HEK293 (cell line): ENCODE data around the gene ADPRHL1.

Experiments used
- BCL11A ChIP-seq: fragments of 450-650 bp; formaldehyde crosslinking; IDR thresholded peaks from 2 replicates; pipeline ENCODE4 v1.5.1; 2016; ENCODE audit warnings: low read depth, missing biosample characterization, missing genetic modification characterization
- CTCF ChIP-seq: fragments of 450-650 bp; formaldehyde crosslinking; IDR thresholded peaks from 2 replicates; pipeline ENCODE4 v1.5.1; 2016; ENCODE audit warnings: missing biosample characterization, missing genetic modification characterization
- HIC1 ChIP-seq: fragments of 450-650 bp; formaldehyde crosslinking; IDR thresholded peaks from 2 replicates; pipeline ENCODE4 v1.5.1; 2016; ENCODE audit warnings: missing biosample characterization, missing genetic modification characterization
- HOXD13 ChIP-seq: sonication (generic); formaldehyde crosslinking; IDR thresholded peaks from 2 replicates; pipeline ENCODE4 v1.8.0; 2022; ENCODE audit warnings: missing genetic modification reagents, borderline replicate concordance
- PRDM6 ChIP-seq: fragments of 450-650 bp; formaldehyde crosslinking; IDR thresholded peaks from 2 replicates; pipeline ENCODE4 v1.5.1; 2017; ENCODE audit warnings: missing biosample characterization, missing genetic modification characterization
- SCRT2 ChIP-seq: fragments of 450-650 bp; formaldehyde crosslinking; IDR thresholded peaks from 2 replicates; pipeline ENCODE4 v1.5.1; 2016; ENCODE audit warnings: missing biosample characterization, missing genetic modification characterization
- SP2 ChIP-seq: fragments of 450-650 bp; formaldehyde crosslinking; IDR thresholded peaks from 2 replicates; pipeline ENCODE4 v1.5.1; 2016; ENCODE audit warnings: missing biosample characterization, missing genetic modification characterization
- ZBTB10 ChIP-seq: fragments of 450-650 bp; formaldehyde crosslinking; IDR thresholded peaks from 2 replicates; pipeline ENCODE4 v1.5.1; 2016; ENCODE audit warnings: missing biosample characterization, missing genetic modification characterization
- ZBTB11 ChIP-seq: fragments of 450-650 bp; formaldehyde crosslinking; conservative IDR thresholded peaks from 2 replicates; pipeline ENCODE4 v1.5.1; 2016; ENCODE audit warnings: low read depth, missing biosample characterization, missing genetic modification characterization
- ZBTB49 ChIP-seq: fragments of 450-650 bp; formaldehyde crosslinking; IDR thresholded peaks from 2 replicates; pipeline ENCODE4 v1.5.1; 2016; ENCODE audit warnings: missing biosample characterization, missing genetic modification characterization, low read depth
- ZBTB8A ChIP-seq: fragments of 450-650 bp; formaldehyde crosslinking; IDR thresholded peaks from 2 replicates; pipeline ENCODE4 v1.5.1; 2016; ENCODE audit warnings: missing biosample characterization, missing genetic modification characterization
- ZFP3 ChIP-seq: fragments of 450-650 bp; formaldehyde crosslinking; IDR thresholded peaks from 2 replicates; pipeline ENCODE4 v1.5.1; 2016; ENCODE audit warnings: low read depth, missing biosample characterization, missing genetic modification characterization
- ZNF114 ChIP-seq: fragments of 450-650 bp; formaldehyde crosslinking; IDR thresholded peaks from 2 replicates; pipeline ENCODE4 v1.5.0; 2017; ENCODE audit warnings: missing biosample characterization, missing genetic modification characterization
- ZNF19 ChIP-seq: fragments of 450-650 bp; formaldehyde crosslinking; IDR thresholded peaks from 2 replicates; pipeline ENCODE4; 2016; ENCODE audit warnings: missing biosample characterization, missing genetic modification characterization, low read depth
- ZNF223 ChIP-seq: fragments of 450-650 bp; formaldehyde crosslinking; IDR thresholded peaks from 2 replicates; pipeline ENCODE4 v1.5.1; 2016; ENCODE audit warnings: missing biosample characterization, missing genetic modification characterization
- ZNF335 ChIP-seq: fragments of 450-650 bp; formaldehyde crosslinking; conservative IDR thresholded peaks from 2 replicates; pipeline ENCODE4 v1.5.1; 2016; ENCODE audit warnings: missing biosample characterization, missing genetic modification characterization
- ZNF391 ChIP-seq: fragments of 450-650 bp; formaldehyde crosslinking; IDR thresholded peaks from 2 replicates; pipeline ENCODE4 v1.5.1; 2016; ENCODE audit warnings: low read depth, missing biosample characterization, missing genetic modification characterization, borderline replicate concordance
- ZNF529 ChIP-seq: fragments of 450-650 bp; formaldehyde crosslinking; IDR thresholded peaks from 2 replicates; pipeline ENCODE4 v1.5.1; 2017; ENCODE audit warnings: missing genetic modification characterization, missing biosample characterization; ENCODE audit not compliant: insufficient replicate concordance
- ZNF571 ChIP-seq: fragments of 450-650 bp; formaldehyde crosslinking; IDR thresholded peaks from 2 replicates; pipeline ENCODE4 v1.5.0; 2017; ENCODE audit warnings: missing biosample characterization, missing genetic modification characterization
- ZNF610 ChIP-seq: fragments of 450-650 bp; formaldehyde crosslinking; IDR thresholded peaks from 2 replicates; pipeline ENCODE4 v1.5.1; 2016; ENCODE audit warnings: missing biosample characterization, missing genetic modification characterization, borderline replicate concordance
- ZNF670 ChIP-seq: fragments of 450-650 bp; formaldehyde crosslinking; IDR thresholded peaks from 2 replicates; pipeline ENCODE4 v1.5.1; 2016; ENCODE audit warnings: missing biosample characterization, missing genetic modification characterization, low read depth
- ZNF76 ChIP-seq: fragments of 450-650 bp; formaldehyde crosslinking; IDR thresholded peaks from 2 replicates; pipeline ENCODE4; 2016; ENCODE audit warnings: low read depth, missing biosample characterization, missing genetic modification characterization, borderline replicate concordance
- ZNF776 ChIP-seq: fragments of 450-650 bp; formaldehyde crosslinking; IDR thresholded peaks from 2 replicates; pipeline ENCODE4 v1.5.0; 2017; ENCODE audit warnings: missing biosample characterization, missing genetic modification characterization, borderline replicate concordance
- ZNF843 ChIP-seq: fragments of 450-650 bp; formaldehyde crosslinking; IDR thresholded peaks from 2 replicates; pipeline ENCODE4 v1.5.1; 2016; ENCODE audit warnings: missing biosample characterization, missing genetic modification characterization
- ZSCAN23 ChIP-seq: fragments of 450-650 bp; formaldehyde crosslinking; IDR thresholded peaks from 2 replicates; pipeline ENCODE4 v1.5.1; 2016; ENCODE audit warnings: missing biosample characterization, missing genetic modification characterization

ADPRHL1 gene

GRCh38 chr13:113383089-113383488 is 70.2 kb downstream of the ADPRHL1 start (continued):
- TF ChIP-seq ZBTB11 (tag by site-specific recombination) (no peak), ZNF114 (no peak), ZNF610 (tag by site-specific recombination) (peak; percentile 75; the same call in 1 of the 2 replicates), ZBTB10 (tag by site-specific recombination) (no peak), ZNF335 (peak; percentile 43), ZNF670 (tag by site-specific recombination) (no peak), ZBTB49 (tag by site-specific recombination) (no peak), ZNF76 (tag by site-specific recombination) (no peak), ZNF529 (tag by site-specific recombination) (no peak), PRDM6 (tag by site-specific recombination) (peak; percentile 97), SP2 (no peak), ZNF391 (tag by site-specific recombination) (no peak; the same call in 1 of the 2 replicates), SCRT2 (tag by site-specific recombination) (no peak), ZBTB8A (tag by site-specific recombination) (peak; percentile 68), HOXD13 (CRISPR knock-in tag) (no peak), CTCF (tag by site-specific recombination) (no peak), ZNF571 (no peak), ZNF19 (tag by site-specific recombination) (no peak), ZNF843 (tag by site-specific recombination) (peak; percentile 93), BCL11A (tag by site-specific recombination) (peak; percentile 29; the same call in 1 of the 2 replicates), ZNF776 (no peak), ZSCAN23 (tag by site-specific recombination) (no peak), ZFP3 (tag by site-specific recombination) (0 out of 2 replicates have a peak, but pooled peaks have one; percentile 13), HIC1 (tag by site-specific recombination) (no peak; the same call in 1 of the 2 replicates), ZNF223 (tag by site-specific recombination) (no peak)
